H9 (cell line): ENCODE data around the gene SMPX. TPM values are rescaled to one million over a fixed set of nuclear protein-coding genes. Genes with fewer than 3 reads are reported as not detected.

ENCODE experiments used
- DNase-seq: peaks from one replicate; pipeline ENCODE4 v3.0.0-alpha.2; 2017
- H2AFZ ChIP-seq: one replicate; pipeline ENCODE4 v1.6.1; 2013; ENCODE audit warnings: mild to moderate bottlenecking, low read length, control low read depth, moderate library complexity
- H2AK5ac ChIP-seq: 2 replicates; pipeline ENCODE4 v1.6.1; 2013; ENCODE audit warnings: low read length, control low read depth, mixed read lengths; ENCODE audit not compliant: insufficient read length
- H2BK120ac ChIP-seq: one replicate; pipeline ENCODE4 v1.6.1; 2013; ENCODE audit warnings: low read depth, mild to moderate bottlenecking, low read length, control low read depth, inconsistent platforms; ENCODE audit not compliant: poor library complexity, severe bottlenecking
- H2BK12ac ChIP-seq: 2 replicates; pipeline ENCODE4 v1.6.1; 2013; ENCODE audit warnings: low read length, control low read depth, mixed read lengths, low read depth; ENCODE audit not compliant: insufficient read length
- H2BK15ac ChIP-seq: 2 replicates; pipeline ENCODE4 v1.6.1; 2013; ENCODE audit warnings: low read depth, low read length, control low read depth
- H2BK20ac ChIP-seq: one replicate; pipeline ENCODE4 v1.6.1; 2013; ENCODE audit warnings: low read depth, mild to moderate bottlenecking, low read length, control low read depth, inconsistent platforms; ENCODE audit not compliant: poor library complexity, severe bottlenecking
- H2BK5ac ChIP-seq: 2 replicates; pipeline ENCODE4 v1.6.1; 2013; ENCODE audit warnings: low read length, control low read depth, mixed read lengths; ENCODE audit not compliant: insufficient read length
- H3K14ac ChIP-seq: 2 replicates; pipeline ENCODE4 v1.6.1; 2013; ENCODE audit warnings: low read length, control low read depth; ENCODE audit not compliant: insufficient read depth
- H3K18ac ChIP-seq: 2 replicates; pipeline ENCODE4 v1.6.1; 2013; ENCODE audit warnings: low read depth, mild to moderate bottlenecking, mixed read lengths, low read length, control low read depth; ENCODE audit not compliant: insufficient read length
- H3K23ac ChIP-seq: 2 replicates; pipeline ENCODE4 v1.6.1; 2013; ENCODE audit warnings: low read length, control low read depth, mixed read lengths, low read depth; ENCODE audit not compliant: insufficient read length
- H3K23me2 ChIP-seq: 2 replicates; pipeline ENCODE4 v1.6.1; 2013; ENCODE audit warnings: low read depth, mild to moderate bottlenecking, mixed read lengths, low read length, control low read depth; ENCODE audit not compliant: insufficient read length, poor library complexity, severe bottlenecking
- H3K27ac ChIP-seq: 2 replicates; pipeline ENCODE4 v1.5.1; 2013; ENCODE audit warnings: low read length, control low read depth, mixed read lengths, low read depth; ENCODE audit not compliant: insufficient read length
- H3K27me3 ChIP-seq: 2 replicates; pipeline ENCODE4 v1.6.1; 2013; ENCODE audit warnings: low read length, control low read depth, inconsistent platforms; ENCODE audit not compliant: insufficient read depth
- H3K4ac ChIP-seq: 2 replicates; pipeline ENCODE4 v1.6.1; 2013; ENCODE audit warnings: low read depth, mild to moderate bottlenecking, control low read depth, inconsistent platforms, low read length, moderate library complexity
- H3K4me1 ChIP-seq: 2 replicates; pipeline ENCODE4 v1.6.1; 2013; ENCODE audit warnings: low read length, control low read depth, inconsistent platforms; ENCODE audit not compliant: insufficient read depth
- H3K4me2 ChIP-seq: 2 replicates; pipeline ENCODE4 v1.6.1; 2013; ENCODE audit warnings: low read length, control low read depth, mixed read lengths; ENCODE audit not compliant: insufficient read length, insufficient read depth
- H3K56ac ChIP-seq: 2 replicates; pipeline ENCODE4 v1.6.1; 2013; ENCODE audit warnings: low read depth, mild to moderate bottlenecking, mixed read lengths, low read length, control low read depth; ENCODE audit not compliant: insufficient read length
- H3K79me1 ChIP-seq: 2 replicates; pipeline ENCODE4 v1.6.1; 2013; ENCODE audit warnings: low read depth, mild to moderate bottlenecking, moderate library complexity, low read length, control low read depth, inconsistent platforms; ENCODE audit not compliant: insufficient read depth, poor library complexity, severe bottlenecking
- H3K79me2 ChIP-seq: 2 replicates; pipeline ENCODE4 v1.6.1; 2013; ENCODE audit warnings: low read length, control low read depth, inconsistent platforms; ENCODE audit not compliant: insufficient read depth
- H3K9ac ChIP-seq: 2 replicates; pipeline ENCODE4 v1.6.1; 2013; ENCODE audit warnings: low read length, control low read depth, mixed read lengths; ENCODE audit not compliant: insufficient read length; ENCODE audit errors: extremely low read depth
- H3K9me3 ChIP-seq: one replicate; pipeline ENCODE4 v1.6.1; 2013; ENCODE audit warnings: low read depth, low read length, inconsistent platforms; ENCODE audit not compliant: control insufficient read depth
- H3T11ph ChIP-seq: one replicate; pipeline ENCODE4 v1.6.1; 2013; ENCODE audit warnings: mild to moderate bottlenecking, low read length, control low read depth, inconsistent platforms
- H4K20me1 ChIP-seq: one replicate; pipeline ENCODE4 v1.6.1; 2013; ENCODE audit not compliant: control insufficient read depth, insufficient read length, insufficient read depth
- H4K5ac ChIP-seq: 2 replicates; pipeline ENCODE4 v1.6.1; 2013; ENCODE audit warnings: low read depth, mild to moderate bottlenecking, mixed read lengths, low read length, control low read depth; ENCODE audit not compliant: insufficient read length
- H4K8ac ChIP-seq: replicated peaks from 2 replicates; pipeline ENCODE4 v1.6.1; 2013; ENCODE audit warnings: low read length, control low read depth, mixed read lengths, low read depth; ENCODE audit not compliant: insufficient read length
- H4K91ac ChIP-seq: 2 replicates; pipeline ENCODE4 v1.6.1; 2013; ENCODE audit warnings: low read depth, mild to moderate bottlenecking, moderate library complexity, mixed read lengths, low read length, control low read depth; ENCODE audit not compliant: insufficient read length
- H3K27ac Mint-ChIP-seq, 3 experiments: 2 replicates in 2 of 3; 3 replicates in 1 of 3; pipeline ENCODE4 v1.8.0; 2020 to 2021; ENCODE audit warnings: mixed read lengths in 3 of 3, mild to moderate bottlenecking in 1 of 3, moderate library complexity in 1 of 3
- H3K27me3 Mint-ChIP-seq: 2 replicates; pipeline ENCODE4 v1.8.0; 2021; ENCODE audit warnings: low read depth, mild to moderate bottlenecking, moderate library complexity, mixed read lengths
- H3K36me3 Mint-ChIP-seq, 3 experiments: 2 replicates in 2 of 3; 3 replicates in 1 of 3; pipeline ENCODE4 v1.8.0; 2020 to 2021; ENCODE audit warnings: low read depth in 3 of 3, mixed read lengths in 3 of 3; ENCODE audit not compliant: insufficient read depth in 1 of 3
- H3K4me1 Mint-ChIP-seq, 2 experiments: 2 replicates each; pipeline ENCODE4 v1.8.0; 2020; ENCODE audit warnings: mixed read lengths in 2 of 2
- H3K4me3 Mint-ChIP-seq, 2 experiments: 2 replicates in 1 of 2; 3 replicates in 1 of 2; pipeline ENCODE4 v1.8.0; 2020 to 2021; ENCODE audit warnings: mild to moderate bottlenecking in 2 of 2, mixed read lengths in 2 of 2, moderate library complexity in 1 of 2
- H3K9me3 Mint-ChIP-seq, 2 experiments: 2 replicates in 1 of 2; 3 replicates in 1 of 2; pipeline ENCODE4 v1.8.0; 2020; ENCODE audit warnings: mild to moderate bottlenecking in 2 of 2, mixed read lengths in 2 of 2, moderate library complexity in 1 of 2
- CTCF ChIP-seq: fragments of 200-600 bp; sonication (generic); conservative IDR thresholded peaks from 3 replicates; pipeline ENCODE4 v1.8.0; 2021; ENCODE audit warnings: antibody characterized with exemption, mild to moderate bottlenecking
- WGBS: extraction: QIAGEN DNeasy Blood & Tissue Kit; methylation state at CpG from one replicate; pipeline ENCODE4 v1.1.7; 2013; ENCODE audit warnings: missing lambda C conversion rate, low lambda C conversion rate, mixed read lengths; ENCODE audit not compliant: insufficient read length; ENCODE audit errors: extremely low coverage; 5-methylcytosine and 5-hydroxymethylcytosine counted together
- total RNA-seq: library from RNA; stranded (reverse); gene quantifications from 2 replicates; pipeline ENCODE4 v1.2.1, GENCODE V29; 2021

Gene SMPX
- total RNA-seq, 1 experiment from 2014 or later = not detected

- Histone ChIP-seq H3K9ac (no peak overlapping the region), H4K5ac (no peak overlapping the region), H2AK5ac (no peak overlapping the region), H3K27ac (no peak overlapping the region), H2BK120ac (no peak overlapping the region), H3K4me2 (no peak overlapping the region), H2AFZ (no peak overlapping the region), H2BK12ac (no peak overlapping the region), H3T11ph (no peak overlapping the region), H3K23ac (no peak overlapping the region), H4K20me1 (no peaks in the 10 kb centered on the region), H2BK5ac (no peak overlapping the region), H3K79me1 (no peaks in the 10 kb centered on the region), H3K4me1 (peaks cover 5% of the 10 kb centered on the region; the same call in 1 of the 2 replicates), H3K23me2 (no peaks in the 10 kb centered on the region), H4K91ac (no peak overlapping the region), H3K14ac (no peak overlapping the region), H3K56ac (no peak overlapping the region), H4K8ac (no peak overlapping the region), H3K27me3 (no peaks in the 10 kb centered on the region), H2BK20ac (no peak overlapping the region), H3K9me3 (peaks cover 8% of the 10 kb centered on the region), H2BK15ac (no peak overlapping the region), H3K18ac (no peak overlapping the region), H3K79me2 (no peaks in the 10 kb centered on the region), H3K4ac (no peak overlapping the region)
- no CpG with 5 or more reads among the region's 5 CpGs for WGBS
- peaks cover 5% of the 10 kb centered on the region for H3K27me3 Mint-ChIP-seq
- H3K9me3 Mint-ChIP-seq = peaks cover 0 to 14% of the 10 kb centered on the region in 2 experiments; a peak in 3 of 5 replicates
- H3K4me1 Mint-ChIP-seq = peaks cover 45 to 60% of the 10 kb centered on the region in 2 experiments
- DNase-seq = no peak
- H3K4me3 Mint-ChIP-seq = no peak overlapping the region
- H3K36me3 Mint-ChIP-seq = no peaks in the 10 kb centered on the region
- no peak overlapping the region for H3K27ac Mint-ChIP-seq
- TF ChIP-seq CTCF = no peak
Observed at GRCh38 chrX:21748235-21748634, 9.7 kb downstream of the SMPX start.
